K562 (cell line): ENCODE measurements around the gene BACE1. TPM values are rescaled to one million over a fixed set of nuclear protein-coding genes. Genes with fewer than 3 reads are reported as not detected.

ENCODE experiments used
- ATAC-seq: fragments of 200-7000 bp; cut with Tn5 transposase; 3 replicates; pipeline ENCODE4 v1.9.1; 2020; ENCODE audit warnings: moderate library complexity
- BruUV-seq: library from RNA; stranded (reverse); fragments of 400-500 nt; replicated peaks from 2 replicates; lab custom pipeline; 2021; lab: Mats Ljungman, UMichigan
- CTCF ChIA-PET: fragments of 300-600 bp; formaldehyde crosslinking; extraction: SDS; loops from one replicate; lab custom pipeline; 2021; ENCODE audit warnings: low intra/inter-chr PET ratio; lab: Yijun Ruan, JAX
- POLR2A ChIA-PET: fragments of 300-600, 350-650 bp; sonication (Branson Sonifier 250); formaldehyde crosslinking; extraction: SDS; loops from one replicate; lab custom pipeline; 2021; ENCODE audit warnings: antibody characterized with exemption, inconsistent platforms; lab: Yijun Ruan, JAX
- DNase-seq, 4 experiments: peaks; one replicate each; pipeline versions ENCODE4 v3.0.0 to v3.0.0-alpha.2; 2011 to 2018; ENCODE audit warnings: low spot score in 3 of 4, mixed read lengths in 3 of 4; ENCODE audit errors: extremely low read depth in 1 of 4
- FAIRE-seq: peaks from 2 replicates; lab custom pipeline; 2011; peaks lifted over from hg19 to GRCh38; lab: Jason Lieb, UNC
- H2AFZ ChIP-seq: 2 replicates; pipeline ENCODE4 v1.6.0; 2011; ENCODE audit warnings: low read depth, low read length, control low read depth, inconsistent platforms
- H3K27ac ChIP-seq: fragments of 200-600 bp; 3 replicates; pipeline ENCODE4 v1.8.0; 2011; ENCODE audit warnings: low read depth, mild to moderate bottlenecking, control low read depth, inconsistent platforms, low read length, moderate library complexity, mixed read lengths; ENCODE audit errors: extremely low read depth
- H3K27me3 ChIP-seq, 2 experiments: fragments of 300-600 bp in 1 of 2; 2 replicates in 1 of 2; 3 replicates in 1 of 2; pipeline versions ENCODE4 v1.6.0 to v1.8.0; 2011; ENCODE audit warnings: inconsistent platforms in 2 of 2, low read length in 2 of 2, mild to moderate bottlenecking in 1 of 2, mixed read lengths in 1 of 2, moderate library complexity in 1 of 2; ENCODE audit not compliant: control insufficient read depth in 2 of 2, insufficient read depth in 2 of 2
- H3K36me3 ChIP-seq: fragments of 300-600 bp; 3 replicates; pipeline ENCODE4 v1.8.0; 2011; ENCODE audit warnings: mild to moderate bottlenecking, low read length, inconsistent platforms; ENCODE audit not compliant: control insufficient read depth, insufficient read depth
- H3K4me1 ChIP-seq, 2 experiments: fragments of 200-600 bp in 1 of 2; replicated peaks in 1 of 2; 2 replicates in 1 of 2; 3 replicates in 1 of 2; pipeline versions ENCODE4 v1.5.1 to v1.8.0; 2011; ENCODE audit warnings: inconsistent platforms in 2 of 2, low read length in 2 of 2, mild to moderate bottlenecking in 1 of 2, mixed read lengths in 1 of 2, moderate library complexity in 1 of 2; ENCODE audit not compliant: control insufficient read depth in 2 of 2, insufficient read depth in 2 of 2
- H3K4me2 ChIP-seq: 2 replicates; pipeline ENCODE4 v1.6.1; 2011; ENCODE audit warnings: low read length, control low read depth, inconsistent platforms, mixed read lengths; ENCODE audit not compliant: insufficient read depth
- H3K4me3 ChIP-seq: fragments of 200-600 bp; sonication (generic), shearing (Covaris generic); 2 replicates; pipeline ENCODE4 v1.5.1; 2016; ENCODE audit warnings: control low read depth, inconsistent platforms
- H3K79me2 ChIP-seq: fragments of 200-600 bp; 3 replicates; pipeline ENCODE4 v1.8.0; 2011; ENCODE audit warnings: low read length, inconsistent platforms; ENCODE audit not compliant: control insufficient read depth, insufficient read depth
- H3K9ac ChIP-seq, 2 experiments: 2 replicates each; pipeline versions ENCODE4 v1.6.0 to v1.6.1; 2011; ENCODE audit warnings: low read depth in 2 of 2, low read length in 2 of 2, control low read depth in 1 of 2, inconsistent platforms in 1 of 2, mild to moderate bottlenecking in 1 of 2, mixed read lengths in 1 of 2; ENCODE audit not compliant: insufficient read depth in 1 of 2
- H3K9me1 ChIP-seq: one replicate; pipeline ENCODE4 v1.6.0; 2011; ENCODE audit warnings: inconsistent platforms, mild to moderate bottlenecking, low read length, moderate library complexity; ENCODE audit not compliant: control insufficient read depth, insufficient read depth
- H3K9me3 ChIP-seq: replicated peaks from 2 replicates; pipeline ENCODE4 v1.5.1; 2011; ENCODE audit warnings: low read depth, low read length, inconsistent platforms; ENCODE audit not compliant: control insufficient read depth, insufficient read depth
- H4K20me1 ChIP-seq: replicated peaks from 2 replicates; pipeline ENCODE4 v1.6.1; 2011; ENCODE audit warnings: low read length, inconsistent platforms, mixed read lengths; ENCODE audit not compliant: control insufficient read depth, insufficient read depth
- BRD4 ChIP-seq: fragments of 200-600 bp; sonication (generic); IDR thresholded peaks from 2 replicates; pipeline ENCODE4 v1.6.1; 2017; ENCODE audit warnings: inconsistent platforms
- CC2D1A ChIP-seq: fragments of 450-650 bp; IDR thresholded peaks from 2 replicates; pipeline ENCODE4 v1.6.1; 2017; ENCODE audit warnings: mild to moderate bottlenecking
- HINFP ChIP-seq: fragments of 450-650 bp; conservative IDR thresholded peaks from 2 replicates; pipeline ENCODE4 v1.6.1; 2016; ENCODE audit warnings: missing genetic modification characterization, low read depth, mild to moderate bottlenecking, control low read depth, missing compliant biosample characterization
- KLF6 ChIP-seq: fragments of 250-450 bp; sonication (Bioruptor Pico); IDR thresholded peaks from 2 replicates; pipeline ENCODE4 v1.4.0; 2020; ENCODE audit warnings: mild to moderate bottlenecking, moderate library complexity, borderline replicate concordance
- MECOM ChIP-seq: fragments of 250-450 bp; sonication (Bioruptor Pico); IDR thresholded peaks from 2 replicates; pipeline ENCODE4 v1.8.0; 2022; ENCODE audit warnings: inconsistent platforms
- MTA2 ChIP-seq: fragments of 450-650 bp; IDR thresholded peaks from 2 replicates; pipeline ENCODE4 v1.6.1; 2016; ENCODE audit warnings: low read depth
- NFIX ChIP-seq: fragments of 250-450 bp; sonication (Bioruptor Pico); IDR thresholded peaks from 2 replicates; pipeline ENCODE4 v1.4.0; 2020; ENCODE audit warnings: low read depth, mild to moderate bottlenecking, moderate library complexity
- NR2C2 ChIP-seq, 2 experiments: fragments of 200-800 bp in 1 of 2; sonication (Bioruptor generic) in 1 of 2; sonication (generic) in 1 of 2; formaldehyde crosslinking in 1 of 2; IDR thresholded peaks; 2 replicates each; pipeline versions ENCODE4 v1.6.1 to v1.8.0; 2016 to 2022; ENCODE audit warnings: mild to moderate bottlenecking in 1 of 2, missing compliant biosample characterization in 1 of 2, missing genetic modification characterization in 1 of 2, missing genetic modification reagents in 1 of 2
- RB1 ChIP-seq: fragments of 450-650 bp; IDR thresholded peaks from 2 replicates; pipeline ENCODE4 v1.6.1; 2017; ENCODE audit warnings: low read depth, mild to moderate bottlenecking
- SMARCB1 ChIP-seq: IDR thresholded peaks from 2 replicates; pipeline ENCODE4 v1.6.1; 2011; ENCODE audit warnings: improper control_type of control experiment, low read depth; ENCODE audit not compliant: insufficient read length
- ZBTB34 ChIP-seq: fragments of 250-450 bp; sonication (Bioruptor Pico); IDR thresholded peaks from 2 replicates; pipeline ENCODE4 v1.8.0; 2021; ENCODE audit warnings: mild to moderate bottlenecking, moderate library complexity
- ZBTB49 ChIP-seq: sonication (generic); formaldehyde crosslinking; IDR thresholded peaks from 2 replicates; pipeline ENCODE4 v1.8.0; 2022; ENCODE audit warnings: missing genetic modification reagents, mild to moderate bottlenecking, borderline replicate concordance
- ZC3H11A ChIP-seq: IDR thresholded peaks from 2 replicates; pipeline ENCODE4 v1.6.1; 2012; ENCODE audit warnings: low read depth, low read length, improper control_type of control experiment
- ZFP91 ChIP-seq: sonication (generic); formaldehyde crosslinking; IDR thresholded peaks from 2 replicates; pipeline ENCODE4 v1.8.0; 2022; ENCODE audit warnings: mild to moderate bottlenecking, missing genetic modification reagents
- ZNF3 ChIP-seq: fragments of 250-450 bp; sonication (Bioruptor Pico); IDR thresholded peaks from 2 replicates; pipeline ENCODE4 v1.5.0; 2021; ENCODE audit warnings: mild to moderate bottlenecking, moderate library complexity
- WGBS: fragments of 100-300 bp; shearing (Covaris generic); methylation state at CpG from one replicate; pipeline ENCODE4 v1.1.6; 2016; ENCODE audit warnings: low coverage, mixed read lengths; ENCODE audit not compliant: insufficient coverage; ENCODE audit errors: missing lambda C conversion rate; 5-methylcytosine and 5-hydroxymethylcytosine counted together
- in situ Hi-C: fragments of 300-500 bp; cut with MboI; formaldehyde crosslinking; loops from 4 replicates; pipeline ENCODE4 v1.15.0; 2018; ENCODE audit warnings: inconsistent platforms, mixed read lengths
- intact Hi-C: fragments of 100-400 bp; cut with micrococcal nuclease; formaldehyde crosslinking; loops from 2 replicates; pipeline ENCODE4 v1.14.2; 2022
- polyA plus RNA-seq, 8 experiments: library from polyadenylated mRNA; depleted of rRNA in 4 of 8; stranded (reverse) in 5 of 8; unstranded in 3 of 8; fragments of >200 nt; fragmentation: Nextera tagmentation in 2 of 8; fragmentation: Illumina TruSeq in 1 of 8; extraction: Ambion mirVana in 2 of 8; extraction: Trizol in 1 of 8; gene quantifications; 2 replicates each; pipeline versions ENCODE4 v1.2.1 to v1.2.3, GENCODE V29; 2011 to 2014; ENCODE audit warnings: inconsistent platforms in 1 of 8, missing spikeins in 1 of 8
- total RNA-seq, 7 experiments: library from RNA; depleted of rRNA in 6 of 7; stranded (reverse); fragments of >200 nt in 6 of 7; fragmentation: Illumina TruSeq in 2 of 7; extraction: Trizol in 2 of 7; gene quantifications; 2 replicates each; pipeline versions ENCODE4 v1.2.1 to v1.2.3, GENCODE V29; 2011 to 2021; ENCODE audit warnings: low replicate concordance in 1 of 7

The BACE1 gene
- total and polyA plus RNA-seq, 9 of the 15 experiments (the other 6 are each of a cell fraction or from before 2014, with no cell fraction given), result 0.01 to 0.25 (median 0.16) TPM; not detected in 5

GRCh38 chr11:117313091-117313490, 3.0 kb downstream of the BACE1 start (continued):
- TF ChIP-seq ZBTB34 (CRISPR knock-in tag), result no peak
- no peak for TF ChIP-seq MECOM (CRISPR knock-in tag)
- TF ChIP-seq MTA2, result no peak
- TF ChIP-seq NFIX (CRISPR knock-in tag), result no peak

- POLR2A ChIA-PET, result interaction anchor here (0.7 to 1.8 kb wide), 2 partner anchors 19 to 138 kb away, joined by 3 to 5 read pairs; partner anchors contain the start of gene CEP164
- H3K36me3 ChIP-seq, result no peaks in the 10 kb centered on the region
- no peak overlapping the region for H3K4me2 ChIP-seq
- H4K20me1 ChIP-seq, result peaks cover 3% of the 10 kb centered on the region; the same call in 1 of the 2 replicates
- BruUV-seq, result no TSS peak
- no peak for DNase-seq
- peaks cover 0 to under 1% of the 10 kb centered on the region in 2 experiments; a peak in 2 of 5 replicates for H3K4me1 ChIP-seq
- in situ Hi-C loops, result no loop called here
- no peaks in the 10 kb centered on the region for H3K79me2 ChIP-seq
- no peak overlapping the region for H3K4me3 ChIP-seq
- no peak overlapping the region for H2AFZ ChIP-seq
- no peak for FAIRE-seq
- H3K9me1 ChIP-seq, result no peaks in the 10 kb centered on the region
- intact Hi-C loops, result no loop called here
- no peak overlapping the region for H3K27ac ChIP-seq
- H3K9ac ChIP-seq, result no peak overlapping the region
- CTCF ChIA-PET, result no interaction called here
- H3K9me3 ChIP-seq, result no peaks in the 10 kb centered on the region
- 16% methylated on average over 7 of the region's 7 CpGs for WGBS
- ATAC-seq, result no peak
- H3K27me3 ChIP-seq, result peaks cover 18 to 50% of the 10 kb centered on the region in 2 experiments
- TF ChIP-seq ZNF3 (CRISPR knock-in tag) (no peak), BRD4 (no peak), ZC3H11A (no peak), ZFP91 (no peak), HINFP (no peak), RB1 (no peak), SMARCB1 (no peak), ZBTB49 (CRISPR knock-in tag) (no peak), KLF6 (CRISPR knock-in tag) (no peak), CC2D1A (no peak), NR2C2 (CRISPR knock-in tag; IDR thresholded peaks at IDR 0.05) (no peak), NR2C2 (tag; IDR thresholded peaks at IDR 0.05) (no peak)
Observed at GRCh38 chr11:117309310-117309709, 6.7 kb downstream of the BACE1 start.
